ENCODE results near the gene EFNA2. TPM values are rescaled to one million over a fixed set of nuclear protein-coding genes. Genes with fewer than 3 reads are reported as not detected.
A peak's percentile ranks its signal among the peaks of the same experiment; 100 is the strongest.

EFNA2 gene
- total RNA-seq, 1 experiment from 2014 or later, result 14.3 TPM

DNA sequence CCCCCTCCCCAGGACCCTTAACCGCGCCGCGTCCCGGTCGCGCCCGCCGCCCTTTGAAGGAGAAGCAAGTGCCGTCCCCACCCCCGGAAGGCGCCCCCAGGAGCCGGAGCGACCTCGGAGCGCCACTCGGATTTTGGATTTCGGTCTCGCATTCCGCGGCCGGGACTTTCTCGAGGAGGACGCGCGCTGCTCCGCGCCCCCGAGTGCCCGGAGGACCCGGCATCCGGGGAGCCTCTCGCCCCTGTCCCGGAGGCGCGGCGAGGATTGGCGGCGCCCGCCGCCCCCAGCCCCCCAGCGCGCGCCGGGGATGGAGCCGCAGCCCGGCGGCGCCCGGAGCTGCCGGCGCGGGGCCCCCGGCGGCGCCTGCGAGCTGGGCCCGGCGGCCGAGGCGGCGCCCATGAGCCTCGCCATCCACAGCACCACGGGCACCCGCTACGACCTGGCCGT is 35.7 kb upstream of the EFNA2 start:
- Histone ChIP-seq H3K14ac (ENCODE audit: insufficient read depth, low read length) (peak overlapping the region; percentile 80), H2AFZ (ENCODE audit: low read length) (no peak overlapping the region), H2BK5ac (ENCODE audit: insufficient read length, low read length) (no peak overlapping the region), H3K4me2 (ENCODE audit: insufficient read depth, insufficient read length, low read length) (peak overlapping the region; percentile 41), H3K4ac (ENCODE audit: low read depth, low read length) (no peak overlapping the region), H3K23ac (ENCODE audit: insufficient read length, low read depth, low read length) (no peak overlapping the region), H3K9ac (ENCODE audit: extremely low read depth, insufficient read length, low read length) (peak overlapping the region; percentile 72), H2BK12ac (ENCODE audit: insufficient read length, low read depth, low read length) (no peak overlapping the region), H2BK15ac (ENCODE audit: low read depth, low read length) (no peak overlapping the region), H3T11ph (ENCODE audit: low read length) (no peak overlapping the region), H2BK20ac (ENCODE audit: low read depth, low read length, poor library complexity, severe bottlenecking) (no peak overlapping the region), H4K20me1 (ENCODE audit: control insufficient read depth, insufficient read depth, insufficient read length) (no peaks in the 10 kb centered on the region), H3K79me2 (ENCODE audit: insufficient read depth, low read length) (peaks cover 11% of the 10 kb centered on the region; the same call in 1 of the 2 replicates), H3K4me1 (ENCODE audit: insufficient read depth, low read length) (no peaks in the 10 kb centered on the region; the same call in 1 of the 2 replicates), H3K9me3 (ENCODE audit: control insufficient read depth, low read depth, low read length) (no peaks in the 10 kb centered on the region), H3K27ac (ENCODE audit: insufficient read length, low read depth, low read length) (no peak overlapping the region), H4K91ac (ENCODE audit: insufficient read length, low read depth, low read length) (no peak overlapping the region), H3K79me1 (ENCODE audit: insufficient read depth, low read depth, low read length, poor library complexity, severe bottlenecking) (no peaks in the 10 kb centered on the region), H3K23me2 (ENCODE audit: insufficient read length, low read depth, low read length, poor library complexity, severe bottlenecking) (peaks cover 12% of the 10 kb centered on the region), H2AK5ac (ENCODE audit: insufficient read length, low read length) (no peak overlapping the region), H3K27me3 (ENCODE audit: insufficient read depth, low read length) (no peaks in the 10 kb centered on the region), H2BK120ac (ENCODE audit: low read depth, low read length, poor library complexity, severe bottlenecking) (no peak overlapping the region), H3K18ac (ENCODE audit: insufficient read length, low read depth, low read length) (no peak overlapping the region), H3K56ac (ENCODE audit: insufficient read length, low read depth, low read length) (no peak overlapping the region), H4K8ac (replicated peaks; ENCODE audit: insufficient read length, low read depth, low read length) (no peak overlapping the region), H4K5ac (ENCODE audit: insufficient read length, low read depth, low read length) (no peak overlapping the region)
- Mint-ChIP-seq H3K36me3 (ENCODE audit: insufficient read depth in 1 of 3, low read depth in 3 of 3) (peaks cover 15 to 32% (median 22%) of the 10 kb centered on the region in 3 experiments; a peak in 6 of 7 replicates), H3K27ac (no peak overlapping the region; a peak in 1 of 7 replicates), H3K9me3 (no peaks in the 10 kb centered on the region; a peak in 1 of 5 replicates), H3K4me3 (peak overlapping the region; percentile 72 to 88), H3K4me1 (peaks cover 0 to 19% of the 10 kb centered on the region in 2 experiments; a peak in 1 of 4 replicates), H3K27me3 (ENCODE audit: low read depth) (no peaks in the 10 kb centered on the region)
- no CpG with 5 or more reads among the region's 67 CpGs for WGBS (ENCODE audit: extremely low coverage, insufficient read length, low lambda C conversion rate)
- DNase-seq, result no peak
- TF ChIP-seq CTCF (conservative IDR thresholded peaks at IDR 0.05), result no peak
